ENCODE results near the gene ADGRG3.

ADGRG3 gene

GRCh38 chr16:57630931-57631845 is 36.9 kb upstream of the ADGRG3 start:
- ChIA-PET CTCF (interaction anchor here (1.2 to 2.0 kb wide), 3 partner anchors 14 to 40 kb away, joined by 3 to 17 read pairs (median 5); no protein-coding TSS in a partner anchor), POLR2A (no interaction called here)
- H3K4me3 ChIP-seq (ENCODE audit: low read depth, low read length), result no peak overlapping the region
- TF ChIP-seq, protein P1, sequence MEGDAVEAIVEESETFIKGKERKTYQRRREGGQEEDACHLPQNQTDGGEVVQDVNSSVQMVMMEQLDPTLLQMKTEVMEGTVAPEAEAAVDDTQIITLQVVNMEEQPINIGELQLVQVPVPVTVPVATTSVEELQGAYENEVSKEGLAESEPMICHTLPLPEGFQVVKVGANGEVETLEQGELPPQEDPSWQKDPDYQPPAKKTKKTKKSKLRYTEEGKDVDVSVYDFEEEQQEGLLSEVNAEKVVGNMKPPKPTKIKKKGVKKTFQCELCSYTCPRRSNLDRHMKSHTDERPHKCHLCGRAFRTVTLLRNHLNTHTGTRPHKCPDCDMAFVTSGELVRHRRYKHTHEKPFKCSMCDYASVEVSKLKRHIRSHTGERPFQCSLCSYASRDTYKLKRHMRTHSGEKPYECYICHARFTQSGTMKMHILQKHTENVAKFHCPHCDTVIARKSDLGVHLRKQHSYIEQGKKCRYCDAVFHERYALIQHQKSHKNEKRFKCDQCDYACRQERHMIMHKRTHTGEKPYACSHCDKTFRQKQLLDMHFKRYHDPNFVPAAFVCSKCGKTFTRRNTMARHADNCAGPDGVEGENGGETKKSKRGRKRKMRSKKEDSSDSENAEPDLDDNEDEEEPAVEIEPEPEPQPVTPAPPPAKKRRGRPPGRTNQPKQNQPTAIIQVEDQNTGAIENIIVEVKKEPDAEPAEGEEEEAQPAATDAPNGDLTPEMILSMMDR (IDR thresholded peaks at IDR 0.05; ENCODE audit: insufficient read depth, low read length, missing control alignments), result no peak
- no peak for DNase-seq (ENCODE audit: low read depth, low spot score)

DNA sequence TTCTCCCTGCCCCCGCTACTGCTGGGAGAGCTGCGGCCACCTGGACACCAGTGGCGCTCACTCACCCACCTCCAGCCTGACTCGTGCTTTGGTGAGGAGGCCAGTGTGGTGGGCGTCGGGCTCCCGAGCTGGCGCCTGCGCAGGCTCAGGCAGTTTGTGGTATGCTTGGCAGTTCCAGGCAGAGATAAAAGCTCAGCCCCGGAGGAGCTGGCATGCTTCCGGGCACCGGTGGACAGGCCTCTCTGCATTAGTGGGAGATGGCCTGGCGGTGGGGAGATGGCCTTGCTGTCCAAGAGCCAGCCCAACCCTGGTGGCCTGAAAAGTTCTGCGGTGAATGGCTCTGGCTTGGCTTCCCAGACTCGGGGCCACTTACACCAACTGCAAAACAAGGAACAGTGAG is 35.5 kb upstream of the ADGRG3 start:
- DNase-seq (ENCODE audit: low read depth, low spot score), result no peak
- ChIA-PET CTCF (interaction anchor here (1.6 to 2.1 kb wide), 3 partner anchors 13 to 17 kb away, joined by 6 to 22 read pairs (median 7); no protein-coding TSS in a partner anchor), POLR2A (no interaction called here)
- TF ChIP-seq, protein P1 (IDR thresholded peaks at IDR 0.05; ENCODE audit: insufficient read depth, low read length, missing control alignments), result no peak
- no peak overlapping the region for H3K4me3 ChIP-seq (ENCODE audit: low read depth, low read length)

DNA sequence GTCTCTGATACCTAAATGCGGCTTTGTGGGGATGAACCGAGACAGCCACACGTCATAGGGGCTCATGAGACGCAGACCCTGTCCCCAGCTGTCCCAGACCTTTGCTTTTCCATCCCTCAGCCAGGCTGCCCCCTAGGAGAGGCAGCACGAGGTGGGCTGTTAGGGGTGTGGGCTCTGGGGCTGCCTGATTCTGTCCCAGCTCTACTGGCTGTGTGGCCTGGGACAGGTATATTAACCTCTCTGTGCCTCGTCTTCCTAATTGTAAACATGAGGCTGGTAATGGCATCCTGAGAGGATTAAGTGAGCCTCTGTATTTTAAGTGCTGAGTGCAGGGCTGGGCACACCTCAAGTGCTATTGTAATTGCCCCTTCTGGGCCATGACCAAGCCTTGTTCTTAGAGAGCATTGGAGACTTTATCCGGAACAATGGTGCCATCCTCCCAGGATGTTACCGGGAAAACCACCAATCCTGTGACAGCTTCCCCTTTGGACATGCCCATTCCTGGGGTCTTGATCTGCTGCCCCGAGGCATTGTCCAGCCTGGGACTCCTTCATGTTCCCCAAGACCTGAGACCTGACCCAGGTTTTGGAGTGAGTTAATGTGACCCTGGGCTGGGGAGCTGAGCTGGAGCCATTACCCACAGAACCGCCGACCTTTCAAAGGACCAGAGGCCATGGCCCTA is 34.6 kb upstream of the ADGRG3 start:
- TF ChIP-seq, protein P1 (IDR thresholded peaks at IDR 0.05; ENCODE audit: insufficient read depth, low read length, missing control alignments), result no peak
- ChIA-PET CTCF (interaction anchor here (0.8 to 2.8 kb wide), 7 partner anchors 13 to 86 kb away, joined by 3 to 22 read pairs (median 6); no protein-coding TSS in a partner anchor), POLR2A (interaction anchor here (0.7 kb wide), 1 partner anchor 249 kb away, joined by 3 read pairs; no protein-coding TSS in a partner anchor)
- DNase-seq (ENCODE audit: low read depth, low spot score), result no peak
- H3K4me3 ChIP-seq (ENCODE audit: low read depth, low read length), result no peak overlapping the region

DNA sequence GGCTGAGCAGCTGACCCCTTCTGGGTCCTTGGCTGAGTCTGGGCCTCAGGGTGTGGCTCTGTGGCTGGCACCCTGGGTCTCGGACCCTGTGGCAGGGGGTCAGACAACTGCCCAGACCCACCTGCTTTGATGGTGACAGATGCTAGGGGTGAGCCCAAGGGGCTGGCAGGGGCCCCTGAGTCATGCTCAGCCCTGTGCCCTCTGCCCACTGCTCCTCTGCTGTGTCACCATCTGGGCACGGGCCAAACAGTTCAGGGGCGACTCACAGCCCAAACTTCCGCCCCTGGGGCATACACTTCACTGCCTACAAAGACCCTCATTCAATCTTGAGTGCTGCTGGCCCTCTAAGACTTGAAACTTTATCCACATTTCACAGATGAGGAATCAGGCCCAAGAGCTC is 33.9 kb upstream of the ADGRG3 start:
- TF ChIP-seq, protein P1 (IDR thresholded peaks at IDR 0.05; ENCODE audit: insufficient read depth, low read length, missing control alignments), result no peak
- H3K4me3 ChIP-seq (ENCODE audit: low read depth, low read length), result no peak overlapping the region
- DNase-seq (ENCODE audit: low read depth, low spot score), result no peak
- POLR2A ChIA-PET, result interaction anchor here (0.7 kb wide), 1 partner anchor 248 kb away, joined by 3 read pairs; no protein-coding TSS in a partner anchor
- CTCF ChIA-PET, result interaction anchor here (1.5 to 7.1 kb wide), 7 partner anchors 12 to 86 kb away, joined by 3 to 137 read pairs (median 7); no protein-coding TSS in a partner anchor

DNA sequence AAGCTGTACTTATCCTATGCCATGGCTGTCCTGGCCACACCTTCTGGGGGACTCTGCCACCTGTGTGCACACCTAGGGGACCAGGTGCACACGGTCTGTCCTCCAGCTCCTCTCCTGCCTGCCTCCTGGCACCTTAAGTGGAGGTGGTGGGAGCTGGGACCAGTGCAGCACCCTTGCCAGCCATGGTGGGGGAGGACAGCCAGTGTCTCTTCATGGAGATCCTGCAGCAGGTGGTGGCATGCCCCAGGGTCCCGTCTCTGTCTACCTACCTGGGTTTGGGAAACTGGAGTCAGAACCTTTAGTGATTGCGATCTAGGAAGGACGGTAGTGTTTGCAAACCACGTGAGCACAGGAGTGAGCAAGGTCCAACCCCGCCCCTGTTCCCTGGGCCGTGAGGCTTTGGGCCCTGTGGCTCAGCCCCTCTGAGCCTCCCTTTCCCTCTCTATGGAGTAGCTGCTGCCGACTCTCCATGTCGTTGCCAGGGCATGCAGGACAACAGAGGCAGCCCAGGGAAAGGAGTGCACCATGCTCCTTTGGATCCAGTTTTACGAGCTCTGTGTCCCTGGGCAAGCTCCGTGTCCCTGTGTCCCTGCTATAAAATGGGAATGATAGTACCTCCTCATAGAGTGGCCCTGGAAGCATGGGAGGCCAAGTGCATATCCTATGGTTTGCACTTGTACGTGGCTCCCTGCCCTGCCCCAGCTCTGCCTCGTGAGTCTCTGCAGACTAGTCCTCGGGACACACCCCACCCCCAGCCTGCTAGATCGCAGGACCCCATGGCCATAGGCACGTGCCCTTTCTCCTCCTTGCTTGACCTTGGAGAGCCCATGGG is 32.6 kb upstream of the ADGRG3 start:
- DNase-seq (ENCODE audit: low read depth, low spot score), result no peak
- ChIA-PET CTCF (interaction anchor here (1.5 to 7.1 kb wide), 6 partner anchors 11 to 84 kb away, joined by 3 to 137 read pairs (median 4); no protein-coding TSS in a partner anchor), POLR2A (no interaction called here)
- TF ChIP-seq, protein P1 (IDR thresholded peaks at IDR 0.05; ENCODE audit: insufficient read depth, low read length, missing control alignments), result no peak
- no peak overlapping the region for H3K4me3 ChIP-seq (ENCODE audit: low read depth, low read length)
